Thymus (tissue), 11 donors: ENCODE results near the gene SPECC1L. TPM values are rescaled to one million over a fixed set of nuclear protein-coding genes. Genes with fewer than 3 reads are reported as not detected.
A peak's percentile ranks its signal among the peaks of the same experiment; 100 is the strongest.

Experiments
- DNase-seq, 9 donors: peaks; one replicate each; pipeline ENCODE4 v3.0.0-alpha.2; 2013; ENCODE audit warnings: low spot score in 9 of 9, low read depth in 6 of 9, missing footprints in 1 of 9
- H3K27ac ChIP-seq, 2 donors: one replicate each; pipeline ENCODE4 v1.5.1; 2013; ENCODE audit warnings: control low read depth in 1 of 2, low read depth in 1 of 2, low read length in 1 of 2, mild to moderate bottlenecking in 1 of 2, moderate library complexity in 1 of 2
- H3K27me3 ChIP-seq, 2 donors: one replicate each; pipeline ENCODE4 v1.5.1; 2013; ENCODE audit warnings: low read length in 1 of 2; ENCODE audit not compliant: control insufficient read depth in 2 of 2, insufficient read depth in 1 of 2
- H3K36me3 ChIP-seq, 2 donors: one replicate each; pipeline ENCODE4 v1.5.1; 2013; ENCODE audit warnings: low read length in 1 of 2, mild to moderate bottlenecking in 1 of 2, moderate library complexity in 1 of 2; ENCODE audit not compliant: control insufficient read depth in 2 of 2, insufficient read depth in 2 of 2
- H3K4me1 ChIP-seq, 2 donors: one replicate each; pipeline ENCODE4 v1.5.1; 2013; ENCODE audit warnings: low read length in 2 of 2; ENCODE audit not compliant: control insufficient read depth in 2 of 2, insufficient read depth in 2 of 2
- H3K4me3 ChIP-seq, 2 donors: one replicate each; pipeline ENCODE4 v1.5.1; 2013; ENCODE audit warnings: low read length in 2 of 2, control low read depth in 1 of 2, mild to moderate bottlenecking in 1 of 2
- H3K9me3 ChIP-seq, 2 donors: one replicate each; pipeline ENCODE4 v1.5.1; 2013; ENCODE audit warnings: low read length in 1 of 2, mild to moderate bottlenecking in 1 of 2; ENCODE audit not compliant: control insufficient read depth in 2 of 2, insufficient read depth in 1 of 2
- WGBS: extraction: QIAGEN DNeasy Blood & Tissue Kit; methylation state at CpG from one replicate; pipeline ENCODE4 v1.1.7; 2013; 5-methylcytosine and 5-hydroxymethylcytosine counted together
- polyA plus RNA-seq: library from polyadenylated mRNA; stranded (reverse); fragments of 200-250 nt; gene quantifications from one replicate; pipeline ENCODE4 v1.2.3, GENCODE V29; 2013
- total RNA-seq: library from RNA; stranded (reverse); fragments of 120-200 nt; gene quantifications from one replicate; pipeline ENCODE4 v1.2.4, GENCODE V29; 2013
- donor health status: healthy.

Gene SPECC1L
- total and polyA plus RNA-seq, 2 donors, result 11.6 to 20.5 TPM

DNA sequence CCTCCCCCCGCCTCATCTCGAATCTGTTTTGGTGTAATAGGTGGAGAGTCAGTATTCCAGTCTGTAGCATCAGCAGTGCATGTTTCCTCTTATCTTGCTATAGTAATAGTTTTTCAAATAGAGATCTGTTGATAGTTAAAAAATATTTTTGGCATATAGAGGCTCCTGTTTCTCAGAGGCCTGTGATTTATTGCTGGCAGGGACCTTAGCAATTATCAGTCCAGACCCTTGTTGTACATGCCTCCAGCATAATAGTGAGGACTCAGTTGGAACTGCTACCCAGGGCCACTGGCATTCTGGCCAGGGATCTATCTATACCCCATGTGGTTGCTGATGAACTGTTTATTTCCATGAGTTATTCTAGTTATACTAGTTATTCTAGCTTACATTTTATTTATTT, 52.6 kb downstream of the SPECC1L start:
- DNase-seq, result no peak
- 98% methylated on average over 2 of the region's 2 CpGs for WGBS
- H3K36me3 ChIP-seq, result peaks cover 29 to 54% of the 10 kb centered on the region in 2 donors
- no peaks in the 10 kb centered on the region for H3K4me1 ChIP-seq
- H3K9me3 ChIP-seq, result no peaks in the 10 kb centered on the region
- no peaks in the 10 kb centered on the region for H3K27me3 ChIP-seq
- H3K27ac ChIP-seq, result no peak overlapping the region
- H3K4me3 ChIP-seq, result no peak overlapping the region

DNA sequence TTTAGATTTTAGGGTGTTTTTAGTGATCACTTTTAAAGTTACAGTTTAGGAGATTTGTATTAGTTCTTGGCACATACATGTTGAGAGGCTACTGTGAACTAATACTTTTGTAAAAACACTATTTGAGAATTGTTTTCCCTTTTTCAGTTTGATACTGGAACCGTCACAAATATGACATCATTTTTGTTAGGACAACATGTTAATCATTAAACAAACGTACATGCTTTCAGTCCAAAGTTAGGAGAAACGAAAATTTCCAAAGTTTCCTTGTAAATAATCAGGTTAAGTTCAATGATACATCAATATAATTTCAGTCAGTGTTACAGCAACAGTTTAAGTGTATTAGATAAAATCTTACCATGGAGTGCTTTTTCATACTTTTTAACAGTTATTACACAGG, 53.1 kb downstream of the SPECC1L start:
- no peaks in the 10 kb centered on the region for H3K27me3 ChIP-seq
- no peak overlapping the region for H3K4me3 ChIP-seq
- WGBS, result 96% methylated on average over 3 of the region's 3 CpGs
- H3K4me1 ChIP-seq, result no peaks in the 10 kb centered on the region
- H3K9me3 ChIP-seq, result no peaks in the 10 kb centered on the region
- H3K36me3 ChIP-seq, result peaks cover 29 to 52% of the 10 kb centered on the region in 2 donors
- H3K27ac ChIP-seq, result no peak overlapping the region
- DNase-seq, result no peak

DNA sequence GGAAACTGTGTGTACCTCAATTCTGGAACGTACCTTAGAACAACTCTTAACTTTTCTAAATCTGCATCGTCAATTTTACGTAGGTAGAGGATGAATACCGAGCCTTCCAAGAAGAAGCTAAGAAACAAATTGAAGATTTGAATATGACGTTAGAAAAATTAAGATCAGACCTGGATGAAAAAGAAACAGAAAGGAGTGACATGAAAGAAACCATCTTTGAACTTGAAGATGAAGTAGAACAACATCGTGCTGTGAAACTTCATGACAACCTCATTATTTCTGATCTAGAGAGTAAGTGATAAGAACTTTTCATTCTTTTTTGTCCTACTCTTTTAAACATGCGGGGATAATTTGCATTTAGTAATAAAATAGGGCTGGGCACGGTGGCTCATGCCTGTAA, 53.5 kb downstream of the SPECC1L start:
- Histone ChIP-seq H3K4me3 (no peak overlapping the region), H3K27me3 (no peaks in the 10 kb centered on the region), H3K9me3 (no peaks in the 10 kb centered on the region), H3K27ac (no peak overlapping the region), H3K4me1 (no peaks in the 10 kb centered on the region), H3K36me3 (peaks cover 26 to 53% of the 10 kb centered on the region in 2 donors)
- DNase-seq, result no peak
- 82% methylated on average over 8 of the region's 8 CpGs for WGBS

DNA sequence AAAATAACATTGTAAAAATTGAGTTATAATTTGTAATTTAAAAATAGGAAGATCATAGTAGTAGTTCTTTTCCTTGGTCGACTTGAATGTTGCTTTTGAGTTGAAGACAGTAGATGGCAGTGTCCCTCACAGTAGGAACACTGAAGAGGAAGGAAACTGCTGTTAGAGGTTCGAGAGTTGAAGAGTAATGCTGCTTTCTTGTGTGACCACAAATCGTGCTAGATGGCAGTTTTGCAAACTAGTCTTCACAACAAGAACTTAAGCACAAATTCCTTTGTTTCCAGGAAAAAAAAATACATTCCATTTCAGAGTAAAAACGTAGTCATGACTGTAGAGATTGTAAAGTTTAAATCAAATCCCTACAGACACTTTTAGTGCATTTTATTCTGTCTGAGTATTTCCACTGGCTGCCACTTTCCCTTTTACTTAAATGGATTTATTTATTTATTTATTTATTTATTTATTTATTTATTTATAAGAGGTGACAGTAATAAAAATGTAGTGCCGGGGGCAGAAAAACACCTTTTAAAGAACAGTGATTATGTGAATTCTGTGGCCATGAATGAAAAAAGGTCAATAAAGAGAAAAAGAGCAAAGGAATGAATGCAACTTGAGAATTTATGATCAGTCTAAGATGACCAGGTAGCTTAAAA, 54.6 kb downstream of the SPECC1L start:
- peaks cover 23 to 55% of the 10 kb centered on the region in 2 donors for H3K36me3 ChIP-seq
- DNase-seq, result peak; percentile 24 to 90 (median 69)
- no peak overlapping the region for H3K27ac ChIP-seq
- no peaks in the 10 kb centered on the region for H3K4me1 ChIP-seq
- H3K4me3 ChIP-seq, result no peak overlapping the region
- 16% methylated on average over 5 of the region's 5 CpGs for WGBS
- no peaks in the 10 kb centered on the region for H3K9me3 ChIP-seq
- no peaks in the 10 kb centered on the region for H3K27me3 ChIP-seq

DNA sequence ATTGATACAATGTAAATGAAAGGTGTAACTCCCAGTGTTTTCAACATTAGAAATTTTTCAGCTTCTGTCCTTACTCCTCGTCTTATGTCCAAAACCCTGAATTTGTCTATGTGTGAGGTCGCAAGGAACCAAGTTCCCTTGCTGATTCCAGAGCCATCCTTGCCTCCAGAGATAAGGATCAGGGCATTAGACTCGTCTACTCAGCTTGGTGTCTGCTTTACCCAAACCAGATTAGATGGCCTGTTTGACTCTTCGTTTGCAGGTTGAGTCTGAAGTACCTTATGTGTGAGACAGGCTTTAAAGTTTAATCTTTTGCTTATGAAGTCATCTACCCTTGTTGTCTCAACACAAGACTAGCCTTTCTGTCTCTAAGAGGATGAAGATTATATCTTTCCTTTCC, 55.6 kb downstream of the SPECC1L start:
- H3K4me3 ChIP-seq, result no peak overlapping the region
- 88% methylated on average over 4 of the region's 4 CpGs for WGBS
- no peaks in the 10 kb centered on the region for H3K9me3 ChIP-seq
- no peaks in the 10 kb centered on the region for H3K4me1 ChIP-seq
- H3K36me3 ChIP-seq, result peaks cover 28 to 59% of the 10 kb centered on the region in 2 donors
- DNase-seq, result no peak
- H3K27ac ChIP-seq, result no peak overlapping the region
- H3K27me3 ChIP-seq, result no peaks in the 10 kb centered on the region

DNA sequence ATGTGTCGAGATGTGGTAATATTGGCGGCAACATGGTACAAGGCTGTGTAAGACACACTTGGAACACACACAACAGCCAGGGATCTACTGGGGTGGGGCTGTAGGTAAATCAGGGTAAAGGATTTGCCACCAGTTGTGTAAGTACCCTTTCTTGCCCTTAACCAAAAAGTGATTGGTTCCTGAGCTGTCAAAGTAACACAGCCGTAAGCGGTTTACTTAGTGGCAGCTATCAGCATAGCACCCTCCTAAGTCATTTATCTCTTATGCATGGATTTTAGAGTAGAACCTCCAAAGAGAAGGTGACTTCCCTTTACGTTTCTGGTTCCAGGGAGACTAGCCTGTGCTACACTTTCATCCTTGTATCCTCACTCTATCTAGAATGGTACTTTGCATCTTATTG, 57.2 kb downstream of the SPECC1L start:
- H3K4me3 ChIP-seq, result no peak overlapping the region
- no peaks in the 10 kb centered on the region for H3K27me3 ChIP-seq
- 98% methylated on average over 5 of the region's 5 CpGs for WGBS
- H3K36me3 ChIP-seq, result peaks cover 14 to 51% of the 10 kb centered on the region in 2 donors
- no peak for DNase-seq
- no peaks in the 10 kb centered on the region for H3K9me3 ChIP-seq
- no peaks in the 10 kb centered on the region for H3K4me1 ChIP-seq
- H3K27ac ChIP-seq, result no peak overlapping the region

DNA sequence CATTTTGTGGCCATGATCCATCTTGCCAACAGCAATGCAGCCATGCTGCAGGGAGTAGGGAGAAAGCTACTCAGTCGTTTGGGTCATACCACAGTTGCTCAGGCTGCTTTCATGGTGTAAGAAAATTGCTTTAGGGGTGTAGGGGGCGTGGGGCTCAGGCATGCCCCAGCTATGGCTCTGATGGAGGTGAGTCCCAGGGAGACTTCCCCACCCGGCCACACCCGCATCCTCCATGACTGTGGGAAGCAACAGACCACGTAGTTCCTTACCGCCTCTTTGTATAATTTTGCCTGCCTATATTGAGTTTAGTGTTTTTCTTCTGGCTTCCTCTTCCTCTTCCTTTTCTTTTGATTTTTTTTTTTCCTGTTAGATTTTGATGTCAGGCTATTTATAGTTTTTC, 58.8 kb downstream of the SPECC1L start:
- WGBS, result 75% methylated on average over 6 of the region's 6 CpGs
- Histone ChIP-seq H3K36me3 (peaks cover 17 to 47% of the 10 kb centered on the region in 2 donors), H3K27me3 (no peaks in the 10 kb centered on the region), H3K4me3 (no peak overlapping the region), H3K4me1 (no peaks in the 10 kb centered on the region), H3K9me3 (no peaks in the 10 kb centered on the region), H3K27ac (peak overlapping the region in 1 of 2 donors; percentile 20)
- peak in 1 of 9 donors; percentile 11 for DNase-seq

DNA sequence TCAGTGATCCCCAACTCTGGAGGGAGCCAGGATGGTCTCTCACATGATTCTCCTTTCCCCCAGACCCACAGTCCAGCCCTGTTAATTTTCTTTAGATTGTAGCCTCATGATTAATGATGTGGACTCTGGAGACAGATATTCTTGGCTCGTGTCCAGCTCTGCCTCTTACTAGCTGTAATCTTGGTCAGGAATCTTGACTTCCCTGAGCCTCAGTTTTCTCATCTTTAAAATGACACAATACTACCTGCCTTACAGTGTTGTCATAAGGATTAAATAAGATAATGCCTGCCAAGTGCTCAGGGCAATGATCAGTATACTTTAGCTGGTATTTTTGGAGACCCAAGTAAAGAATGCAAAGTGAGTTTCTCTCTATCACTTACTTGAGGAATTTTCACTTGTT, 60.0 kb downstream of the SPECC1L start:
- Histone ChIP-seq H3K9me3 (no peaks in the 10 kb centered on the region), H3K4me1 (no peaks in the 10 kb centered on the region), H3K27ac (no peak overlapping the region), H3K27me3 (no peaks in the 10 kb centered on the region), H3K4me3 (no peak overlapping the region), H3K36me3 (peaks cover 21 to 58% of the 10 kb centered on the region in 2 donors)
- DNase-seq, result no peak
- WGBS, result 94% methylated on average over 1 of the region's 1 CpG

DNA sequence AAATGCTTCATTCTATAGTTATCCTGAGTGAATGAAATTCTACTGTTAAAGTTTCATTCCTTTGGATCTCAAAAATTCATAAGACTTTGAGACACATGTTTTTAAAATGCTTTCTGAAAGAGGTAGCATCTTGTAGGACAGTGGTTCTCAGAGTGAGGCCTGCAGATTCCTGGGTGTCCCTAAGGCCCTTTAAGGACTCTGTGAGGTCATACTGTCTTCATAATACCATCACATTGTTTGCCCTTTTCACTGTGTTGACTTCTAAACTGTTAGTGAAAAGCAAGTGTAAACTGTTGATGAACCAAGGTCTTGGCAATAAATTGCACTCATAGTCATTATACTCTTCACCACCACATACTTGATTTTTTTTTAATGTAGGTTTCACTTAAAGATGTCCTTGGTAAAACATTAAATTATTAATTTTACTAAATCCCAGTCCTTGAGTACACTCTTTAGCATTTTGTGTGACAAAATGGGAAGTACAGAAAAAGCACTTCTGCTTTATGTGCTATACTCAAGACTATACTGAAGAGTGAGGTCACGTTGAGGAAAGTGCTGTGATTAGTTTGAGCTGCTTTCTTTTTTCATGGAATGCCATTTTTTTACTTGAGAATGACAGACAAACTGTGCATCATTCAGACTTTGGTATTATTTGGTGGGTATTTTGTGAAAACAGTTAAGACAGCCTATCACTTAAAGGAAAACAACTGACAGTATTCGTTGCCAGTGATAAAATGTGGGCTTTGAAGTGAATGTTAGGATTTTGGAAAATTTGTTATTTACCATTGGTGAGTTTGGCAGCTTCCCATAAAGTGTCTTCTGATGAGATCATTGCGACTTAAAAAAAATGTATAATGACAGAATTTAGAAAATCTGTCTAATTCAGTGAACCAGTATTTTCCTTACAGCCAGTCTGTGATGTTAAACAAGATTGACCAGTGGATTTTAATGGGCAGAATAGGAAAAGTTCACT, 61.1 kb downstream of the SPECC1L start:
- Histone ChIP-seq H3K9me3 (no peaks in the 10 kb centered on the region), H3K36me3 (peaks cover 21 to 53% of the 10 kb centered on the region in 2 donors), H3K27ac (no peak overlapping the region), H3K4me3 (no peak overlapping the region), H3K4me1 (no peaks in the 10 kb centered on the region), H3K27me3 (no peaks in the 10 kb centered on the region)
- 93% methylated on average over 3 of the region's 3 CpGs for WGBS
- peak in 1 of 9 donors; percentile 10 for DNase-seq
